Activated T-helper 9 cell treated with anti-CD3 and anti-CD28 coated beads, Interleukin-2, amount 50 U/mL, for 16 hours (primary cell): ENCODE data around the gene NUTM2F.
"Not testable (repeated sequence)": the region's sequence is repeated elsewhere in the genome, so short reads cannot be mapped to it uniquely, and the experiment has no call there.

Experiments used
- DNase-seq: peaks from one replicate; pipeline ENCODE4 v3.0.0-alpha.2; 2020; ENCODE audit warnings: low read depth

NUTM2F gene

GRCh38 chr9:94328544-94328943, at the start of gene NUTM2F:
Gene NUTM2F, minus strand, starts transcription at chr9:94328644. Its CDS starts 21 bp downstream, at chr9:94328623.
- not testable (repeated sequence) for DNase-seq

DNA sequence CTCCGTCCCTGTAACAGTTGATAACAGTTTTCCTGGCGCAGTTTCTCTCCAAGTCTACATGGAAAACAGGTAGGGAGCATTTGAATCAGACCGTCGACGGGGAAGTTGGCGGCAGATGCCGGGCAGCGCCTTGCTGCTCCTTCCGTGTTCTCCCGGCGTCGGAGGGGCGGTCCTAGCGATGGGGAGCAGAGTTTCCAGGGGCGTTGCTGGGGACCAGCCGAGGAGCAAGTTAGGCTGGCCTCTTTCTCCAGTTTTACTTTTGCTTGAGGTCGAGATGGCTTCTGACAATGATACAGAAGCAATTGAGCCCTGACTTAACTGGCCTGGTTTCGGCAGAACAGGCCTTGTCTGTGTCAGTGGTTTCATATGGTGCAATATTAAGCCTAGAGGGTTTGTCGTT, 46.8 kb upstream of the NUTM2F start:
- not testable (repeated sequence) for DNase-seq

DNA sequence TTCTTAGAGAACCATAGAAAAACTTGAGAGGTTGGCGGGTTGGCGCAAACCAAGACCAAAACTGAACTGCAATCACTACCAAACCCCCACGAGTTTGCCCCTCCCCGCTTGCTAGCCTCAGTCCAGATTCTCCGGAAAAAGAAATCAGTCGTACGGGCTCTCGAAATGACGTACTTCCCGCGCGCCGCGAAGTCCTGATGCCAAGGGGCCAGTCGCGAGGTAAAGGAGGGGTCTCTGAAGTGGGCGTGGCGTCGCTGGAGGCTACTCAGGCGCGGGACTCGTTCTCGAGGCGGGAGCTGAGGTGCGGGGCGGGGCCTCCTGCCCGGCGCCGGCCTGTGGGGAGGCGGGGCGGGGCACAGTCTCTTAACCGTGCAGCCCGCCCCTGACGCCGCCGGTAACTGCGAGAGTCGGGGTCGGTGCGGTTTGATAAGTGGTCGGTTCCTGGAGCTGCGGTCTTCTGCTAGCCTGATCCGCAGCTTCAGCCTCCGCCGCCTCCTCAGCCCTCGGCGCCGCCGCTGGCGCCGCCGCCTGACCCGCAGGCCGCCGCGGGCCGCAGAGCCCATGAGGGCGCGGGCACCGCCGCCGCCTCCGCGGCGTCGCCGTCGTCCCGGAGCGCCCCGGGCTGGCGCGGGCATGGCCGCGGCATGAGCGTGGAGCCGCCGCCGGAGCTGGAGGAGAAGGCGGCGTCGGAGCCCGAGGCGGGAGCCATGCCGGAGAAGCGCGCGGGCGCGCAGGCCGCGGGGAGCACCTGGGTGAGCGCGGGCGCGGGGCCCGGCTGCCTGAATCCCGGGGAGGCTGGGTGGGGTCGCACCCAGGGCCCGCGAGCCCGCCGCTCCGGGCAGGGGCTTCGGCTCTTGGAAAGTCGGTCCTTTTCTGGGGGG, 46.0 kb upstream of the NUTM2F start:
- DNase-seq: peak; percentile 85

- DNase-seq: not testable (repeated sequence)
Measured at GRCh38 chr9:94373779-94374175, 45.3 kb upstream of the NUTM2F start.

DNA sequence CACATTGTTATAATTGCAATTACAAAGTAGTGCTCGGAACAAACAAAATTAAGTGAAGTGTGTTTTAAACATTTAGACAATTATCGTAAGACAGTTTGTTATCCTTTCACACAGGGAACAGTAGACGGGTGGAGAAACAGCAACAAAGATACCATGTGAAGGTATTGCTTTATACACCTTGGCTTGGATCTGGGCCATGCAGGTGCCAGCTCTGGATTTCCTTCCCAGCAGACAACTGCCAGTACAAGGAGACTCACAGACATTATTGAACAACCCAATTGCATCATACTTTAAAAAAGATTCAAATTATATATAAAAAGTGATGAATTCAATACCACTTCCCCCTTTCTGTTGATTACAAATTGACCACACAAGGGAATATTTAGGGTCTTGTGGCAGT, 41.8 kb upstream of the NUTM2F start:
- DNase-seq: not testable (repeated sequence)

DNA sequence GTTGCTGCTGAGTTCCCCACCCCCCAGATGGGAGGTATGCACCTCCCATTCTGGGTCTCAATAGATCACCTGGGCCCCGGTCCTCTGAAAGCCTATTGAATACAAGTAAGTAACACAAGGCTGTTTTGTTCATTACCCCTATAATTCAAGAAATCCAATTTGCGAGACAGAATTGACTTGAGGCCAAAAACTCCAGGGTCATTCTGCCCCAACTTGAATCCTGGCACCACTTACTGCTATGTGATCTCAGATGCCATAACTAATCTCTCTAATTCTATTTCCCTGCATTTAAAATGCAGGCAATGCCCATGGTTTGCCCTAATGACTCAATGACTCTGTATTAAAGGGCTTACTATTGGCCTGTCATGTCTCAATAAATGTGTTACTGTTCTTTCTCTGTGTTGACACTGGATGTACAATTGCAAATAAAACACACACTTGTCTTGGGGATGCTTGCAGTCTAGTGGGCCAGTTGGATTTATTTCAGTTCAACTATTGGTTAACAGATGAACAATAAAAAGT, 35.7 kb upstream of the NUTM2F start:
- not testable (repeated sequence) for DNase-seq

DNA sequence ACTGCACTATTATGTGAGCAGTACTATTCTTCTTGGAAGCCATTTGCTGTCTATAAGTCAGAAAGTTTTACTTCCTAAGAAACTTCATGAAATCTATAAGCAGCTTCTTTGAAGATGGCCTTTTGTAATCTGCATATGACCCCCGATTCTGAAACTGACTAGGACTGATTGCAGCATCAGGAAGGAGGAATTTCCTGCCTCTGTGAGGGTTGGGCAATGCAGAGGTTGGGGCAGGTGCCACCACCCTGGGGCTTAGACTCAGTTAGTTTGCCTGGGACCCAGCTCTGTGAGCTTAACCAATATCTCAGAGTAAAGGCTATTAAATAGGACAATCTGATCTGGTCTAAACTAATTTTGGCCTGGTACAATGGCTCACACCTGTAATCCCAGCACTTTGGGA, 28.7 kb upstream of the NUTM2F start:
- DNase-seq: not testable (repeated sequence)

GRCh38 chr9:94351901-94352723, 23.7 kb upstream of the NUTM2F start:
- not testable (repeated sequence) for DNase-seq

DNA sequence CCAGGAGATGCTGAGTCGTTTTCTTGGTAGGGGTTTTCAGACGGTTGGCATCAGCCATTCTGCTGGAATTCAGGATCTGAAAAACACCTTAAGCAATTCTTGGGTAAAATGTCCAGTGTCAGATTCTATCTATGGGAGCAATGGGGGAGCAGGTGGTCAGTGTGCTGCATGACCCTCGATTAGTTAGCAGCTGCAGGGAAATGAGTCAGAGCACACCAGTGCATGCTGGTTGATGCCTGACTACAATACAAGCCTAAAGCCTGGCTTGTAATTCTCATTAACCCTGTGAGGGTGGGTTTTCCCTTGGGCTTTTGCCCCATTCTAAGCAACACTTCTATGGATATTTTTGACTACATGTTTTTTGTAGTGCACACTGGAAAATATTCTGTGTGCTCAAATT, 20.3 kb upstream of the NUTM2F start:
- DNase-seq: not testable (repeated sequence)

- DNase-seq: not testable (repeated sequence)
Measured at GRCh38 chr9:94347451-94347850, 19.0 kb upstream of the NUTM2F start.

GRCh38 chr9:94341703-94342102, 13.3 kb upstream of the NUTM2F start:
- DNase-seq: not testable (repeated sequence)

DNA sequence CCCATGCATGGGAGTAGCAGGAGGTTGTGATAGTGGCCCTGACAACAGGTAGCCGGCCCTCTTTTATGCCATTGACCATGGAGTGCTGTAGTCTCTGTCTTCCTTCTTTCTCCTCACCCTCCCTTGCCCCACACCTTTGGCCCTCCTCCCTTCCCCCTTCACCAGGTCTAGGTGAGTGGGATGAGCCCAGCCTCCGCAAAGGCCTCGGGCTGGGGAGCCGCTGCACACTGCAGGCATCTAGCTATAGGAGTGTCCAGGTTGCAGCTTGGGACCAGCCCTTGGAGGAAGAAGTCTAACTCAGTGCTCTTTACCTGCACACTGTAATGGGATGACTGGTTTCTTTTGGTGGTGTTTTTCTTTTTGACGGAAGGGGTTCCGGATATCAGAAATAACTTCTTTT, 12.3 kb upstream of the NUTM2F start:
- not testable (repeated sequence) for DNase-seq

- DNase-seq: not testable (repeated sequence)
Measured at GRCh38 chr9:94339657-94340056, 11.2 kb upstream of the NUTM2F start.

DNA sequence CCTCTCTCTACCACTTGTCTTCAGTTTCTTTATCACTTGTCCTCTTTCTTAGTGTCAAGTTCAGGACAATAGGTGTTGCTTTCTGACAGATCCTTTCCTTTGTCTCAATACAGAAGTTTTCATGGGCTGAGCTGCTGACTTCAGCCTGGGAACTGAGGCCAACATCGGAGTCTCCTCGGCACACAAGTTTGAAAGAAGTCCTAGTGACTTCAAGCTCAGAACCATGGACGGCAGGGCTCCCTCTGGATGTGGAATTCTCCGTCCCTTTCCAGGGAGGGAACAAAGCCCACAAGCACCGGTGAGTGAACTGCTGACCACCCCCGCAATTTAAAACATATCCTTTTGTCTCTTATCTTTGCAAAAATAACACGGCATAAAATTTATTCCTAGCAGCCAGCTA, 10.3 kb upstream of the NUTM2F start:
- DNase-seq: not testable (repeated sequence)

- DNase-seq: not testable (repeated sequence)
Measured at GRCh38 chr9:94336445-94336844, 8.0 kb upstream of the NUTM2F start.

- DNase-seq: not testable (repeated sequence)
Measured at GRCh38 chr9:94325583-94325982, 2.9 kb downstream of the NUTM2F start.

DNA sequence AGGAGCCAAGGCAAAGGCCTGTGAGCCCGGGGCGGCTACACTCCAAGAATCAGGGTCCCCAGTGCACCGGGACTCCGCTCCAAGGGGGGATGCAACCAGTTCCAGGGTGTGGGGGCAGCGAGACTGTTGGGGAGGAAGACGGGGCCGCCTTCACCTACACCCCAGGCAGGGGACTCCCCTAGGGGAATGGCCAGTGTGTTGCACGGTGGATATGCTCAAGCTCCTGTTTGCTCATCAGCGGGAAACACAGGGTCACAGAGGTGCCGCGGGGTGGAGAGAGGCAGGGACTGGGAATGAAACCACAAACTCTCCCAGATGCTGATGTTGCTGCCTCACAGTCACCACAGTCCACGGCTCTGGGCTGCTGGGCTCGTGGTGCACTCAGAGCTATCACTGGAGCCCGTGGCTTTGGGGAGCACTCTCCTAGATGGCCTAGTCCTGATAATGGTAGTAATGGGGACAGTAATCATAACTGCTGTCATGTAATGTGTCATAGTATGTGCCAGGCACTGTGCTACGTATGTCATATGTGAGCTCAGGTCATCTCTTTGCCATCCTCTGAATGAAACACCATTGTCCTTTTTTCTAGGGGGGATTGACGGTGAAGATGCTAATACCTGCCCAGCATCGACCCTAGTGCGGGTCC, 5.2 kb downstream of the NUTM2F start:
- DNase-seq: not testable (repeated sequence)

DNA sequence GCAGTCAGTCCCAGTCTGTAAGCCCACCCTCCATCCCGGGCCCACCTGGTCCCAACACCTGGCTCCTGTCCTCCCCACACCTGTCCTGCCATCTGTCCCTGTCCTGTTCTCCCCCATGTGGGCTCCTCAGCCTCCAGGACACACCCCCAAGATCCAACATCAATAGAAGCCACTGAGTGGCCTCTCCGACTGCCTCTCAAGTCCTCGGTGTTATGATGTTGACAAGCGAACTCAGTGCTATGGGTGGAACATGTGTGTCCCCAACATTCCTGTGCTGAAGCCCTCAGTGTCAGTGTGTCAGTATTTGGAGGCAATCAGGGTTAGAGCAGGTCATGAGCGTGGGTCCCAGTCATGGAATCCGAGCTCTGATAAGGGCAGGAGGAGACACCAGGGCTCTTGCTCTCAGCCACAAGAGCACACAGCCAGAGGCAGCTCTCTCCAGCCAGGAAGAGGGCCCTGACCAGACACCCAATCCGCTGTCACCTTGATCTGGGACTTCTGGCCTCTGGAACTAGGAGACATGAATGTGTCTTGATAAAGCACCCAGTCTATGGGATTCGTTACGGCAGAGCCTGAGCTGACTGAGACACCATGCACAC, 6.0 kb downstream of the NUTM2F start:
- DNase-seq: not testable (repeated sequence)

DNA sequence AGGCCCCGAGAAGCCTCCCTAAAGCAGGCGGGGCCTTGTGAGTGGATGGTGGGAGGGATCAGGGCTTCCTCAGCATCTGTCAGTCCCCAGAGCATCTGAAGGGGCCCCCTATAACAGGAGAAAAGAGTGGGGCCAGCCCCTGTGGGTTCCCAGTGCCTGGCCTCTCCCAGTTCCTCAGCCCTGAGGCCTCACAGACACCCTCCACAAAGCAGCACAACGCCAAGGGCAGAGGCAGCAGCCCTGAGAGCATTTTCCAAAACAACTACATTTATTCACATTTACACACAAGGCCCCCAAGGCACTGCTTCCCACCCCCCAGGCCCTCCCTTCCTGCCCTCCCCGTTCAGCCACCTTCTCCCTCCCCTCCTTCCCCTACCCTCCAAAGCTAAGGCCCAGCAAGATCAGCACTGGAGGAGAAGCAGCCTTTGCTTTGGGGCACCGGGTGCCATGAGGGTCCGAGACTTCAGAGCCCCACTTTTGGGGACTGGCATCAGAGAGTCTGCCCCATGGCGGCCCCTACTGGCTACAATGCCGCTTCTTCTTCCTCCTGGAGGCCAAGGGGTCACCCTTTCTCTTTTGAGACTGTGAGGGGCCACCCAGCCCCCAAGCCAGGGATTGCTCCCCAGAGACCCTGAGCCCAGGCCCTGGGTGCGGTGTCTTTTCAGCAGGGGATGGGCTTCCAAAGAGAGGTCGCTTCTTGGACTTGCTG, 10.3 kb downstream of the NUTM2F start:
- not testable (repeated sequence) for DNase-seq

- DNase-seq: not testable (repeated sequence)
Measured at GRCh38 chr9:94316236-94316635, 12.2 kb downstream of the NUTM2F start.
